ENCODE measurements around the gene MRPL9.

MRPL9 gene

DNA sequence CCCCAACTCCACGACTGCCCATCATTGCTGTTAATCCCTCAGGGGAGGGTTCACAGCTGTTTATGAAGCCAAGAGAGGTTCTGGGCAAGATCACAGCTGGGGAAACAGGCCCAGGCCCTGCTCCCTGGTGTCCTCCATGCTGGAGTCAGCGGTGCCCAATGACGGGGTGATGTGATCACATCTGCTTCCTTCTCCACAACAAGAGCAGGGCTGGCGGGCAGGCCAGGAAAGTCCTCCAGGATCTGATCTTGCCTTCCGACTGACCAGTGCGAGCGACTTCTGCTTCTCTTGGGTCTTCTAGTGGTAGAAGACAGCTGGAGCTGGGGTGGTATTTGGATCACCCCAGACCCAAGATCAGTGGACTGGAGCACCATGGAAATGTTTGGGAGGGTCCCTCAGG lies 42.9 kb upstream of the MRPL9 start:
- Histone ChIP-seq H3F3A (ENCODE audit: insufficient read depth, low read length) (no peaks in the 10 kb centered on the region), H3K79me2 (ENCODE audit: insufficient read depth, low read length) (no peaks in the 10 kb centered on the region), H3K9me3 (ENCODE audit: low read length) (no peaks in the 10 kb centered on the region), H3K36me3 (ENCODE audit: insufficient read depth, low read length) (no peaks in the 10 kb centered on the region), H2AFZ (ENCODE audit: low read length) (no peak overlapping the region), H3K9me2 (ENCODE audit: low read depth, low read length) (no peaks in the 10 kb centered on the region), H3K4me1 (ENCODE audit: insufficient read depth, low read length, severe bottlenecking) (no peaks in the 10 kb centered on the region), H3K27me3 (ENCODE audit: insufficient read depth, low read length) (0 out of 2 replicates have a peak, but pooled peaks cover 8% of the 10 kb centered on the region), H3K9ac (ENCODE audit: low read length) (no peak overlapping the region), H3K4me3 (ENCODE audit: low read depth, low read length, poor library complexity, severe bottlenecking) (no peak overlapping the region), H3K27ac (ENCODE audit: low read depth, low read length, poor library complexity, severe bottlenecking) (no peak overlapping the region), H4K20me1 (ENCODE audit: insufficient read depth, low read length) (no peaks in the 10 kb centered on the region), H3K4me2 (ENCODE audit: low read length) (no peak overlapping the region)
- TF ChIP-seq, protein P1, sequence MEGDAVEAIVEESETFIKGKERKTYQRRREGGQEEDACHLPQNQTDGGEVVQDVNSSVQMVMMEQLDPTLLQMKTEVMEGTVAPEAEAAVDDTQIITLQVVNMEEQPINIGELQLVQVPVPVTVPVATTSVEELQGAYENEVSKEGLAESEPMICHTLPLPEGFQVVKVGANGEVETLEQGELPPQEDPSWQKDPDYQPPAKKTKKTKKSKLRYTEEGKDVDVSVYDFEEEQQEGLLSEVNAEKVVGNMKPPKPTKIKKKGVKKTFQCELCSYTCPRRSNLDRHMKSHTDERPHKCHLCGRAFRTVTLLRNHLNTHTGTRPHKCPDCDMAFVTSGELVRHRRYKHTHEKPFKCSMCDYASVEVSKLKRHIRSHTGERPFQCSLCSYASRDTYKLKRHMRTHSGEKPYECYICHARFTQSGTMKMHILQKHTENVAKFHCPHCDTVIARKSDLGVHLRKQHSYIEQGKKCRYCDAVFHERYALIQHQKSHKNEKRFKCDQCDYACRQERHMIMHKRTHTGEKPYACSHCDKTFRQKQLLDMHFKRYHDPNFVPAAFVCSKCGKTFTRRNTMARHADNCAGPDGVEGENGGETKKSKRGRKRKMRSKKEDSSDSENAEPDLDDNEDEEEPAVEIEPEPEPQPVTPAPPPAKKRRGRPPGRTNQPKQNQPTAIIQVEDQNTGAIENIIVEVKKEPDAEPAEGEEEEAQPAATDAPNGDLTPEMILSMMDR (IDR thresholded peaks at IDR 0.05; ENCODE audit: low read length), result no peak
- TF ChIP-seq EZH2 (IDR thresholded peaks at IDR 0.05; ENCODE audit: borderline replicate concordance, low read length), result no peak

DNA sequence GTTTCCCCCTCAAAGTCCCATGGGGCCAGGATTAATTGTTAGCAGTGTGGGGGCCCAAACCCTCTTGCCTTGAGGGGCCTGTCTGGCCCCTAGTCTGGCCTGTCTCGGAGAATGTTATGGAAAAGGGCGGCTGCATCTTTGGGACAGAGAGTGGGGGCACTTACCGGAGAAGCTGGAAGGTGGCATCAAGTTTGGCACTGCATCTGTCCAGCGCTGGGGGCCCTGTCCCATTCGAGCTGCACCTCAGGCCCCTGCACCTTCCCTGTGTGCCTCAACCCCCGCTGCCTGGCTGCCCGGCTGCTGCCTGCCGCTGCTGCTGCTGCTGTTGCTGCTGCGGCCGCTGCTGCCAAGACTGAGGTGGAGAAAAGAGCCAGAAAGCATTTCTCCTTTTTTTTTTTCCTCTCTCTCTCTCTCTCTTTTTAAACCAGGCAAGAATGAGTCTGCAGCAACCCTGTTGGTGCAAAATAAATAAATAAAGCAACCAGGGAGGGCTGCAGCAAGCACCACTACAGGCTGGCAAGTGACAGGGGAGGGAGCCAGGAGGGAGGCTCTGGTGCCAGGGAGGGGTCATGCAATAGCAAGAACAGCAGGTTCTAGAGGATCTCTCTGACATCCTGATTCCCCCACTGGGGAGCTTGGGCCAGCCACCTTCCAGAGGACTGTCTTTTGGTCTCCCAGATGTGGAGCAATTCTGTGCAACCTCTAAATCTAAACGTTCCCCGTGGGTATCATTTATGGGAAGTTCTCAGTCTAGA lies 41.9 kb upstream of the MRPL9 start, which contains the start of gene LINGO4:
LINGO4 (minus strand) TSS at position 354 of the 755 bp plus-strand sequence. CDS start 2,715 bp downstream, outside the sequence.
- no peak within 1 kb of the TSS for H2AFZ ChIP-seq (ENCODE audit: low read length)
- H3K9me3 ChIP-seq (ENCODE audit: low read length), result no peaks in the 10 kb centered on the region
- 0 out of 2 replicates have a peak, but pooled peaks cover 8% of the 10 kb centered on the region for H3K27me3 ChIP-seq (ENCODE audit: insufficient read depth, low read length)
- H3K4me2 ChIP-seq (ENCODE audit: low read length), result no peak within 1 kb of the TSS
- H3K36me3 ChIP-seq (ENCODE audit: insufficient read depth, low read length), result no peaks in the 10 kb centered on the region
- H3K9me2 ChIP-seq (ENCODE audit: low read depth, low read length), result no peaks in the 10 kb centered on the region
- H3K4me3 ChIP-seq (ENCODE audit: low read depth, low read length, poor library complexity, severe bottlenecking), result no peak within 1 kb of the TSS
- no peak within 1 kb of the TSS for H3K27ac ChIP-seq (ENCODE audit: low read depth, low read length, poor library complexity, severe bottlenecking)
- no peaks in the 10 kb centered on the region for H3K4me1 ChIP-seq (ENCODE audit: insufficient read depth, low read length, severe bottlenecking)
- TF ChIP-seq, protein P1 (IDR thresholded peaks at IDR 0.05; ENCODE audit: low read length), result no peak
- no peak for TF ChIP-seq EZH2 (IDR thresholded peaks at IDR 0.05; ENCODE audit: borderline replicate concordance, low read length)
- H3K79me2 ChIP-seq (ENCODE audit: insufficient read depth, low read length), result no peaks in the 10 kb centered on the region
- H4K20me1 ChIP-seq (ENCODE audit: insufficient read depth, low read length), result no peaks in the 10 kb centered on the region
- no peaks in the 10 kb centered on the region for H3F3A ChIP-seq (ENCODE audit: insufficient read depth, low read length)
- H3K9ac ChIP-seq (ENCODE audit: low read length), result no peak within 1 kb of the TSS

DNA sequence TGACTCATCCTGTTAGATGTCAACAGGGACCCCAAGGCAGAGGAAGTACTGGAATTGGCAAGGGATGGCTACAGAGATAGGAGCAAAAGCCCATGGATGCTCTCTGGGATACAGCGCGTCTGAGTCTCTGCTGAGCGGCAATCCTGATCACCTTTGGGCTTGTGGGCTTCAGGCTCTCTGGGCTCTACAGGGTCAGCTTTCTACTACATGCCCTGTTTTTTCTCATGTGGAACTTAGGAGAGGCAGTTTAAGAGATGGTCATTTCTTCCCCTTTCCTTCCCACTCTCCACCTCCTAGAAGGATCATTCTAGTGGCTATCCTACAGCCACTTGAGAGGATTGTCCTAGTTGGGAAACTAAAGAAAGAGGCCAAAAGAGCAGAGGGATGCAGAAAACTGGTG lies 40.6 kb upstream of the MRPL9 start:
- Histone ChIP-seq H3F3A (ENCODE audit: insufficient read depth, low read length) (no peaks in the 10 kb centered on the region), H3K9me2 (ENCODE audit: low read depth, low read length) (no peaks in the 10 kb centered on the region), H3K36me3 (ENCODE audit: insufficient read depth, low read length) (no peaks in the 10 kb centered on the region), H3K27me3 (ENCODE audit: insufficient read depth, low read length) (0 out of 2 replicates have a peak, but pooled peaks cover 8% of the 10 kb centered on the region), H3K4me1 (ENCODE audit: insufficient read depth, low read length, severe bottlenecking) (no peaks in the 10 kb centered on the region), H3K9ac (ENCODE audit: low read length) (no peak overlapping the region), H2AFZ (ENCODE audit: low read length) (no peak overlapping the region), H3K4me3 (ENCODE audit: low read depth, low read length, poor library complexity, severe bottlenecking) (no peak overlapping the region), H4K20me1 (ENCODE audit: insufficient read depth, low read length) (no peaks in the 10 kb centered on the region), H3K27ac (ENCODE audit: low read depth, low read length, poor library complexity, severe bottlenecking) (no peak overlapping the region), H3K4me2 (ENCODE audit: low read length) (no peak overlapping the region), H3K9me3 (ENCODE audit: low read length) (no peaks in the 10 kb centered on the region), H3K79me2 (ENCODE audit: insufficient read depth, low read length) (no peaks in the 10 kb centered on the region)
- TF ChIP-seq EZH2 (IDR thresholded peaks at IDR 0.05; ENCODE audit: borderline replicate concordance, low read length), result no peak
- TF ChIP-seq, protein P1 (IDR thresholded peaks at IDR 0.05; ENCODE audit: low read length), result no peak

Measured in OCI-LY1 (cell line).